HepG2 (cell line): Measurements from ENCODE around the gene PTPRM. TPM values are rescaled to one million over a fixed set of nuclear protein-coding genes. Genes with fewer than 3 reads are reported as not detected.

ENCODE experiments used
- ATAC-seq: fragments of 200-7000 bp; cut with Tn5 transposase; 3 replicates; pipeline ENCODE4 v1.9.1; 2020; ENCODE audit warnings: mild to moderate bottlenecking, moderate library complexity
- BruUV-seq: library from RNA; stranded (reverse); fragments of 400-500 nt; replicated peaks from 2 replicates; lab custom pipeline; 2021; lab: Mats Ljungman, UMichigan
- CTCF ChIA-PET: fragments of 300-600 bp; formaldehyde crosslinking; extraction: SDS; loops from one replicate; lab custom pipeline; 2021; ENCODE audit warnings: low total read pairs, inconsistent platforms, low intra/inter-chr PET ratio; lab: Yijun Ruan, JAX
- POLR2A ChIA-PET: fragments of 350-600 bp; sonication (Branson Sonifier 250); formaldehyde crosslinking; loops from one replicate; lab custom pipeline; 2020; ENCODE audit warnings: antibody characterized with exemption, inconsistent platforms; lab: Yijun Ruan, JAX
- DNase-seq: peaks from one replicate; pipeline ENCODE4 v3.0.0-alpha.2; 2015; ENCODE audit warnings: low spot score
- FAIRE-seq: peaks from 3 replicates; lab custom pipeline; 2011; peaks lifted over from hg19 to GRCh38; lab: Jason Lieb, UNC
- H2AFZ ChIP-seq: one replicate; pipeline ENCODE4 v1.6.1; 2011; ENCODE audit warnings: low read length, inconsistent platforms
- H3K27ac ChIP-seq: fragments of 300-600 bp; 3 replicates; pipeline ENCODE4 v1.8.0; 2011; ENCODE audit warnings: mixed run types, mild to moderate bottlenecking, mixed read lengths, low read length, inconsistent platforms; ENCODE audit not compliant: insufficient read depth; ENCODE audit errors: extremely low read length
- H3K27me3 ChIP-seq, 2 experiments: fragments of 200-600 bp in 1 of 2; 2 replicates in 1 of 2; 3 replicates in 1 of 2; pipeline versions ENCODE4 v1.6.0 to v1.8.0; 2011; ENCODE audit warnings: low read length in 2 of 2, mild to moderate bottlenecking in 2 of 2, moderate library complexity in 2 of 2, inconsistent platforms in 1 of 2; ENCODE audit not compliant: insufficient read depth in 2 of 2, control insufficient read depth in 1 of 2
- H3K36me3 ChIP-seq, 2 experiments: fragments of 200-600 bp in 1 of 2; replicated peaks in 1 of 2; 2 replicates in 1 of 2; 3 replicates in 1 of 2; pipeline versions ENCODE4 v1.5.1 to v1.8.0; 2011; ENCODE audit warnings: low read length in 2 of 2, inconsistent platforms in 1 of 2; ENCODE audit not compliant: insufficient read depth in 2 of 2, control insufficient read depth in 1 of 2
- H3K4me1 ChIP-seq: 2 replicates; pipeline ENCODE4 v1.5.1; 2012; ENCODE audit warnings: low read length, inconsistent platforms; ENCODE audit not compliant: insufficient read depth
- H3K4me2 ChIP-seq: 2 replicates; pipeline ENCODE4 v1.6.0; 2011; ENCODE audit warnings: low read depth, low read length, inconsistent platforms
- H3K4me3 ChIP-seq, 3 experiments: fragments of 200-600 bp in 1 of 3; sonication (generic), shearing (Covaris generic) in 1 of 3; replicated peaks in 1 of 3; 2 replicates each; pipeline ENCODE4 v1.5.1; 2011 to 2016; ENCODE audit warnings: low read length in 3 of 3, inconsistent platforms in 2 of 3, low read depth in 2 of 3, mild to moderate bottlenecking in 2 of 3, control low read depth in 1 of 3, mixed read lengths in 1 of 3; ENCODE audit not compliant: insufficient read depth in 1 of 3
- H3K79me2 ChIP-seq: one replicate; pipeline ENCODE4 v1.6.1; 2011; ENCODE audit warnings: low read length, inconsistent platforms; ENCODE audit not compliant: insufficient read depth
- H3K9ac ChIP-seq: 2 replicates; pipeline ENCODE4 v1.6.0; 2011; ENCODE audit warnings: mild to moderate bottlenecking, low read depth, low read length, inconsistent platforms; ENCODE audit not compliant: insufficient read depth
- H3K9me3 ChIP-seq: 2 replicates; pipeline ENCODE4 v1.5.1; 2012; ENCODE audit warnings: mild to moderate bottlenecking, low read length
- H4K20me1 ChIP-seq: 2 replicates; pipeline ENCODE4 v1.6.0; 2011; ENCODE audit warnings: inconsistent platforms, mild to moderate bottlenecking, low read length, moderate library complexity; ENCODE audit not compliant: insufficient read depth
- ASH2L ChIP-seq: fragments of 300-600, 200-600 bp; sonication (generic); IDR thresholded peaks from 2 replicates; pipeline ENCODE4 v1.7.0; 2017; ENCODE audit warnings: low read depth, mild to moderate bottlenecking, moderate library complexity, mixed read lengths, low read length; ENCODE audit not compliant: insufficient read length
- GZF1 ChIP-seq: sonication (generic); formaldehyde crosslinking; IDR thresholded peaks from 2 replicates; pipeline ENCODE4 v1.5.1; 2020; ENCODE audit warnings: mild to moderate bottlenecking, missing genetic modification reagents
- KDM6A ChIP-seq: IDR thresholded peaks from 2 replicates; pipeline ENCODE4 v1.6.1; 2016; ENCODE audit warnings: low read depth
- REPIN1 ChIP-seq: sonication (generic); formaldehyde crosslinking; IDR thresholded peaks from 2 replicates; pipeline ENCODE4 v1.8.0; 2022; ENCODE audit warnings: missing genetic modification reagents, low read depth, mild to moderate bottlenecking, borderline replicate concordance
- SOX13 ChIP-seq, 3 experiments: fragments of 450-650 bp in 1 of 3; sonication (generic) in 1 of 3; formaldehyde crosslinking in 1 of 3; IDR thresholded peaks in 2 of 3; conservative IDR thresholded peaks in 1 of 3; 2 replicates each; pipeline versions ENCODE4 v1.5.0 to v1.6.1; 2016 to 2020; ENCODE audit warnings: antibody characterized with exemption in 1 of 3, mild to moderate bottlenecking in 1 of 3, missing compliant biosample characterization in 1 of 3, missing genetic modification reagents in 1 of 3, moderate library complexity in 1 of 3
- STAG1 ChIP-seq: sonication (generic); formaldehyde crosslinking; IDR thresholded peaks from 2 replicates; pipeline ENCODE4 v1.4.0; 2020; ENCODE audit warnings: missing genetic modification reagents
- ZNF230 ChIP-seq: sonication (generic); formaldehyde crosslinking; IDR thresholded peaks from 2 replicates; pipeline ENCODE4 v1.4.0; 2020; ENCODE audit warnings: mild to moderate bottlenecking, missing genetic modification reagents
- WGBS: methylation state at CpG from one replicate; pipeline ENCODE4 v1.1.6; 2017; ENCODE audit warnings: low lambda C conversion rate; 5-methylcytosine and 5-hydroxymethylcytosine counted together
- in situ Hi-C: cut with HindIII; loops from 2 replicates; pipeline ENCODE4 v1.10.0; 2017; ENCODE audit warnings: low pct_unique_long_range_greater_than_20kb; ENCODE audit not compliant: extremely low pct_ligation_motif_present
- intact Hi-C: fragments of 100-400 bp; cut with micrococcal nuclease; formaldehyde crosslinking; loops from one replicate; pipeline ENCODE4 v1.10.0; 2022; ENCODE audit not compliant: unreplicated experiment
- polyA plus RNA-seq, 8 experiments: library from polyadenylated mRNA; depleted of rRNA in 3 of 8; stranded (reverse) in 7 of 8; unstranded in 1 of 8; fragments of >200 nt; fragmentation: Illumina TruSeq in 4 of 8; extraction: Trizol in 4 of 8; gene quantifications; 2 replicates each; pipeline versions ENCODE4 v1.2.1 to v1.2.3, GENCODE V29; 2011 to 2016; ENCODE audit warnings: low read depth in 4 of 8, missing spikeins in 1 of 8, mixed read lengths in 1 of 8; ENCODE audit not compliant: insufficient read depth in 1 of 8
- total RNA-seq, 5 experiments: library from RNA; depleted of rRNA; stranded (reverse); fragments of >200 nt; fragmentation: Illumina TruSeq; extraction: Trizol; gene quantifications; 2 replicates each; pipeline ENCODE4 v1.2.3, GENCODE V29; 2016; ENCODE audit warnings: low read depth in 1 of 5
- TF ChIP-seq, protein P1 (sequence below): sonication (generic); formaldehyde crosslinking; IDR thresholded peaks from 2 replicates; pipeline ENCODE4 v1.5.0; 2020; ENCODE audit warnings: missing genetic modification reagents
- TF ChIP-seq, protein P2 (sequence below): IDR thresholded peaks from 2 replicates; pipeline ENCODE4 v1.6.1; 2016; ENCODE audit warnings: missing compliant biosample characterization, missing genetic modification reagents, borderline replicate concordance
- TF ChIP-seq, protein P3 (sequence below): sonication (generic); formaldehyde crosslinking; IDR thresholded peaks from 2 replicates; pipeline ENCODE4 v1.4.0; 2020; ENCODE audit warnings: mild to moderate bottlenecking, missing genetic modification reagents

The PTPRM gene
- total and polyA plus RNA-seq, 2 of the 13 experiments (the other 11 are each of a cell fraction or from before 2014, with no cell fraction given), result 12.6 to 108 TPM

DNA sequence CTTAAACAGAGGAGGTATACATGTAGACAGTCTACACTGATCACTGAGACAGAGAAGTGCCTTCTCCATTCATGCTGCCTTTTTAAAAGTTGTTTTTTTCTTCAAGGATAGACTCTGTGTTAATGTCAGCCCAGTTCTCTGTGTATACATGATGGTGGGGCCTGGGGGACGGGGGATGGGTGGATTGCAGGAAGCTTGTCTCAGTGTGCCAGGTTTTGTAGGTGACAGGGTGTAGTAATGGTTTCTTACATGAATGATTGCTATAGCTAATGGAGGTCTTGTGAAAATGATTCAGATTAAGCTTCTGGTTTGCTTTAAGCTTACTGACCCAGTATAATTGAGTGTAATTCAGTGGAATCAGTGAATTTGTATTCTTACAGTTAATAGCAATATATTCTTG, 423.6 kb downstream of the PTPRM start:
- POLR2A ChIA-PET, result no interaction called here
- WGBS, result 46% methylated on average over 1 of the region's 1 CpG
- no peak overlapping the region for H2AFZ ChIP-seq
- no peak for TF ChIP-seq KDM6A (CRISPR knock-in tag)
- TF ChIP-seq STAG1, result no peak
- TF ChIP-seq, protein P1, sequence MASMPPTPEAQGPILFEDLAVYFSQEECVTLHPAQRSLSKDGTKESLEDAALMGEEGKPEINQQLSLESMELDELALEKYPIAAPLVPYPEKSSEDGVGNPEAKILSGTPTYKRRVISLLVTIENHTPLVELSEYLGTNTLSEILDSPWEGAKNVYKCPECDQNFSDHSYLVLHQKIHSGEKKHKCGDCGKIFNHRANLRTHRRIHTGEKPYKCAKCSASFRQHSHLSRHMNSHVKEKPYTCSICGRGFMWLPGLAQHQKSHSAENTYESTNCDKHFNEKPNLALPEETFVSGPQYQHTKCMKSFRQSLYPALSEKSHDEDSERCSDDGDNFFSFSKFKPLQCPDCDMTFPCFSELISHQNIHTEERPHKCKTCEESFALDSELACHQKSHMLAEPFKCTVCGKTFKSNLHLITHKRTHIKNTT (CRISPR knock-in tag), result no peak
- TF ChIP-seq, protein P2, sequence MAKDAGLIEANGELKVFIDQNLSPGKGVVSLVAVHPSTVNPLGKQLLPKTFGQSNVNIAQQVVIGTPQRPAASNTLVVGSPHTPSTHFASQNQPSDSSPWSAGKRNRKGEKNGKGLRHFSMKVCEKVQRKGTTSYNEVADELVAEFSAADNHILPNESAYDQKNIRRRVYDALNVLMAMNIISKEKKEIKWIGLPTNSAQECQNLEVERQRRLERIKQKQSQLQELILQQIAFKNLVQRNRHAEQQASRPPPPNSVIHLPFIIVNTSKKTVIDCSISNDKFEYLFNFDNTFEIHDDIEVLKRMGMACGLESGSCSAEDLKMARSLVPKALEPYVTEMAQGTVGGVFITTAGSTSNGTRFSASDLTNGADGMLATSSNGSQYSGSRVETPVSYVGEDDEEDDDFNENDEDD (CRISPR knock-in tag), result no peak
- no peak for TF ChIP-seq REPIN1 (CRISPR knock-in tag)
- TF ChIP-seq GZF1 (CRISPR knock-in tag), result no peak
- TF ChIP-seq, protein P3, sequence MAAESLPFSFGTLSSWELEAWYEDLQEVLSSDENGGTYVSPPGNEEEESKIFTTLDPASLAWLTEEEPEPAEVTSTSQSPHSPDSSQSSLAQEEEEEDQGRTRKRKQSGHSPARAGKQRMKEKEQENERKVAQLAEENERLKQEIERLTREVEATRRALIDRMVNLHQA, result no peak
- TF ChIP-seq ASH2L, result no peak
- no peak for TF ChIP-seq ZNF230 (CRISPR knock-in tag)
- no peak for TF ChIP-seq SOX13 (IDR thresholded peaks at IDR 0.05)
- TF ChIP-seq SOX13 (CRISPR knock-in tag; conservative IDR thresholded peaks at IDR 0.05 in 1 of 2, IDR thresholded peaks at IDR 0.05 in 1 of 2), result no peak
- TF ChIP-seq, all 625 proteins: peak for 0
- in situ Hi-C loops (no loop called here), intact Hi-C loops (no loop called here)
- CTCF ChIA-PET, result no interaction called here
- Histone ChIP-seq H3K4me1 (peaks cover 8% of the 10 kb centered on the region), H3K27ac (no peak overlapping the region), H3K27me3 (no peaks in the 10 kb centered on the region), H3K36me3 (no peaks in the 10 kb centered on the region), H3K79me2 (no peaks in the 10 kb centered on the region), H3K9me3 (no peaks in the 10 kb centered on the region), H4K20me1 (no peaks in the 10 kb centered on the region), H3K4me2 (no peak overlapping the region), H3K9ac (no peak overlapping the region), H3K4me3 (no peak overlapping the region)
- no peak for FAIRE-seq
- DNase-seq, result no peak
- ATAC-seq, result no peak
- no TSS peak for BruUV-seq
